Measurements from ENCODE around the gene RASL11B. TPM values are rescaled to one million over a fixed set of nuclear protein-coding genes. Genes with fewer than 3 reads are reported as not detected.

The RASL11B gene
- total RNA-seq, 1 donor = 0.63 TPM

- TF ChIP-seq CTCF (IDR thresholded peaks at IDR 0.05; ENCODE audit: insufficient read depth, low read length) = no peak
- DNase-seq (ENCODE audit: low read depth) = no peak
Measured at GRCh38 chr4:52889778-52890520, 27.8 kb downstream of the RASL11B start.

GRCh38 chr4:52890521-52890791 is 28.3 kb downstream of the RASL11B start:
- no peak for TF ChIP-seq CTCF (IDR thresholded peaks at IDR 0.05; ENCODE audit: insufficient read depth, low read length)
- H3K4me3 ChIP-seq (ENCODE audit: low read depth, low read length) = no peak overlapping the region
- DNase-seq (ENCODE audit: low read depth) = no peak

More at GRCh38 chr4:52889778-52890520, 27.8 kb downstream of the RASL11B start:
- no peak overlapping the region for H3K4me3 ChIP-seq (ENCODE audit: low read depth, low read length)

GRCh38 chr4:52891743-52892142 is 29.6 kb downstream of the RASL11B start:
- TF ChIP-seq CTCF (IDR thresholded peaks at IDR 0.05; ENCODE audit: insufficient read depth, low read length) = no peak
- DNase-seq (ENCODE audit: low read depth) = no peak
- no peak overlapping the region for H3K4me3 ChIP-seq (ENCODE audit: low read depth, low read length)

GRCh38 chr4:52892880-52893279 is 30.8 kb downstream of the RASL11B start:
- TF ChIP-seq CTCF (IDR thresholded peaks at IDR 0.05; ENCODE audit: insufficient read depth, low read length) = no peak
- DNase-seq (ENCODE audit: low read depth) = no peak
- H3K4me3 ChIP-seq (ENCODE audit: low read depth, low read length) = no peak overlapping the region

- no peak for TF ChIP-seq CTCF (IDR thresholded peaks at IDR 0.05; ENCODE audit: insufficient read depth, low read length)
- H3K4me3 ChIP-seq (ENCODE audit: low read depth, low read length) = no peak overlapping the region
- no peak for DNase-seq (ENCODE audit: low read depth)
Measured at GRCh38 chr4:52894443-52894842, 32.3 kb downstream of the RASL11B start.

- no peak for DNase-seq (ENCODE audit: low read depth)
- no peak for TF ChIP-seq CTCF (IDR thresholded peaks at IDR 0.05; ENCODE audit: insufficient read depth, low read length)
- H3K4me3 ChIP-seq (ENCODE audit: low read depth, low read length) = no peak overlapping the region
Measured at GRCh38 chr4:52903273-52903672, 41.2 kb downstream of the RASL11B start.

GRCh38 chr4:52904421-52904820 is 42.3 kb downstream of the RASL11B start:
- peak; percentile 33 for DNase-seq (ENCODE audit: low read depth)
- no peak overlapping the region for H3K4me3 ChIP-seq (ENCODE audit: low read depth, low read length)
- no peak for TF ChIP-seq CTCF (IDR thresholded peaks at IDR 0.05; ENCODE audit: insufficient read depth, low read length)

All from fibroblast of the aortic adventitia (primary cell).